ENCODE data around the gene SGO1.

SGO1 gene

GRCh38 chr3:20160230-20160629, 25.8 kb downstream of the SGO1 start:
- CTCF ChIA-PET = interaction anchor here (0.6 kb wide), 1 partner anchor 9 kb away, joined by 3 read pairs; no protein-coding TSS in a partner anchor
- POLR2A ChIA-PET (ENCODE audit: low non-redundant PET) = no interaction called here
- H3K27ac ChIP-seq = no peak overlapping the region
- no peak for DNase-seq (ENCODE audit: low spot score)
- TF ChIP-seq, protein P1, sequence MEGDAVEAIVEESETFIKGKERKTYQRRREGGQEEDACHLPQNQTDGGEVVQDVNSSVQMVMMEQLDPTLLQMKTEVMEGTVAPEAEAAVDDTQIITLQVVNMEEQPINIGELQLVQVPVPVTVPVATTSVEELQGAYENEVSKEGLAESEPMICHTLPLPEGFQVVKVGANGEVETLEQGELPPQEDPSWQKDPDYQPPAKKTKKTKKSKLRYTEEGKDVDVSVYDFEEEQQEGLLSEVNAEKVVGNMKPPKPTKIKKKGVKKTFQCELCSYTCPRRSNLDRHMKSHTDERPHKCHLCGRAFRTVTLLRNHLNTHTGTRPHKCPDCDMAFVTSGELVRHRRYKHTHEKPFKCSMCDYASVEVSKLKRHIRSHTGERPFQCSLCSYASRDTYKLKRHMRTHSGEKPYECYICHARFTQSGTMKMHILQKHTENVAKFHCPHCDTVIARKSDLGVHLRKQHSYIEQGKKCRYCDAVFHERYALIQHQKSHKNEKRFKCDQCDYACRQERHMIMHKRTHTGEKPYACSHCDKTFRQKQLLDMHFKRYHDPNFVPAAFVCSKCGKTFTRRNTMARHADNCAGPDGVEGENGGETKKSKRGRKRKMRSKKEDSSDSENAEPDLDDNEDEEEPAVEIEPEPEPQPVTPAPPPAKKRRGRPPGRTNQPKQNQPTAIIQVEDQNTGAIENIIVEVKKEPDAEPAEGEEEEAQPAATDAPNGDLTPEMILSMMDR (conservative IDR thresholded peaks at IDR 0.05; ENCODE audit: low read depth) = no peak

GRCh38 chr3:20154928-20155327, 31.1 kb downstream of the SGO1 start:
- ChIA-PET POLR2A (ENCODE audit: low non-redundant PET) (no interaction called here), CTCF (no interaction called here)
- DNase-seq (ENCODE audit: low spot score) = no peak
- TF ChIP-seq, protein P1 (conservative IDR thresholded peaks at IDR 0.05; ENCODE audit: low read depth) = no peak
- no peak overlapping the region for H3K27ac ChIP-seq

DNA sequence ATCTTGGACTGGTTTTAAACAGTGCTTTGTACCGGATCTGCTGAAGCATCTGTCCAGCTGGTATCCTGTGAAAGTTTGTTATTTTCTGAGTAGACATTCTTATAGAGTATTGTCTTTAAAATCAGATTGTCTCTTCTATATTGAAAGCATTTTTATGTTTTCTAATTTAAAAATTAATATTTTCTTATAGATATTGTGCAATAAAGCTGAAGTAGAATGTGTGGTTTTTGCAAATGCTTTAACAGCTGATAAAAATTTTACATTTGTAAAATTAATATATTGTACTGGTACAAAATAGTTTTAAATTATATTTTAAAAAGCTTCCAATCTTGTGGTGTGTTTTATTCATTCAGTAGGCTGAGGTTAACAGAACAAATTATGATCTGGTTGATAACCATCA, 31.9 kb downstream of the SGO1 start:
- CTCF ChIA-PET = no interaction called here
- POLR2A ChIA-PET (ENCODE audit: low non-redundant PET) = no interaction called here
- TF ChIP-seq, protein P1 (conservative IDR thresholded peaks at IDR 0.05; ENCODE audit: low read depth) = no peak
- no peak for DNase-seq (ENCODE audit: low spot score)
- no peak overlapping the region for H3K27ac ChIP-seq

DNA sequence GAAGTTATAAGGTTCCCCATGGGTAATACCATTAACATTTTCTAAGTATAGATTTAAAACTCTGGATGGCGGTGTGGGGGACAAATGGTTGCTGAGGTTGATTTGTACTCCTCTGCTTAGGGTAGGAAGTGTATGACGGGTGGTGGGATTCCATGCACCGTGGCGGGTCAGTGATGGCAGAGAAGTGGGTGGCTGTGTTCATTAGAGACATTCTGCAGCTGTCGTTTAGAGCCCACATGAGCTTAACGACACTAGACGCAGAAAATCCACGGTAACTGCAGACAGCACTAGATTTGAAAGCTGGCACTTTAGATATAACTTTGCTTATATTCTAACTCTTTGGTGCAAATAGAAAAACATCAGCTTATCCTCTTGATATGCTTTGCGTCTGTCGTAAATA, 37.5 kb downstream of the SGO1 start:
- ChIA-PET CTCF (no interaction called here), POLR2A (ENCODE audit: low non-redundant PET) (no interaction called here)
- no peak for DNase-seq (ENCODE audit: low spot score)
- H3K27ac ChIP-seq = no peak overlapping the region
- TF ChIP-seq, protein P1 (conservative IDR thresholded peaks at IDR 0.05; ENCODE audit: low read depth) = no peak

- DNase-seq (ENCODE audit: low spot score) = no peak
- POLR2A ChIA-PET (ENCODE audit: low non-redundant PET) = no interaction called here
- TF ChIP-seq, protein P1 (conservative IDR thresholded peaks at IDR 0.05; ENCODE audit: low read depth) = no peak
- CTCF ChIA-PET = no interaction called here
- no peak overlapping the region for H3K27ac ChIP-seq
These were observed 38.6 kb downstream of the SGO1 start for GRCh38 chr3:20147361-20147760.

GRCh38 chr3:20146301-20146700, 39.7 kb downstream of the SGO1 start:
- CTCF ChIA-PET = no interaction called here
- H3K27ac ChIP-seq = no peak overlapping the region
- no peak for DNase-seq (ENCODE audit: low spot score)
- POLR2A ChIA-PET (ENCODE audit: low non-redundant PET) = no interaction called here
- TF ChIP-seq, protein P1 (conservative IDR thresholded peaks at IDR 0.05; ENCODE audit: low read depth) = no peak

DNA sequence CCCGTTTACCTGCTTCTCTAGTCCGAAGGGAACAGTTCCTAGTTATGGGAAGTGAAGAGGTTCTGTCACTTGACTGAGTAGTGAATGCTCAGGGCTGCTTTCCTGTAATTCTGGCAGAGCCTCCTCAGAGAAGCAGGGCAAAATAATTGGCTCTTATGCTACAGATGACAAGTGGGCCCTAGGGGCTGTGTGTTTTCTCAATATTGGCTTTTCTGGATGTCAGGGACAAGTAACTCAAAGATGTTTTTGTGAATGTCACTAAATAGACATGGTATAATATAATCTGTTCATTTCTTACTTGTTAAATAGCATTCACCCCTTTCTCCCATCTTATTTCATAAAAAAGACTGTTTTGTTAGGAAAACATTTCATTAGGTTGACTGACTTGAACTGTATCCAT, 40.1 kb downstream of the SGO1 start:
- ChIA-PET POLR2A (ENCODE audit: low non-redundant PET) (no interaction called here), CTCF (no interaction called here)
- no peak overlapping the region for H3K27ac ChIP-seq
- no peak for DNase-seq (ENCODE audit: low spot score)
- TF ChIP-seq, protein P1 (conservative IDR thresholded peaks at IDR 0.05; ENCODE audit: low read depth) = no peak
